ENCODE results near the gene GPR146. TPM values are rescaled to one million over a fixed set of nuclear protein-coding genes. Genes with fewer than 3 reads are reported as not detected.

Gene GPR146
- total and polyA plus RNA-seq, 10 donors = 3.9 to 19.2 (median 10.1) TPM

GRCh38 chr7:1056785-1057410 lies 12.6 kb downstream of the GPR146 start:
- H3K4me3 ChIP-seq = no peak overlapping the region
- peak overlapping the region in 1 of 8 donors; percentile 77 for H3K27ac ChIP-seq
- peak; percentile 65 for DNase-seq
- no peak for TF ChIP-seq POLR2AphosphoS5 (IDR thresholded peaks at IDR 0.05)
- no peak for TF ChIP-seq POLR2A (IDR thresholded peaks at IDR 0.05)
- TF ChIP-seq CTCF (IDR thresholded peaks at IDR 0.05 in 8 of 11, conservative IDR thresholded peaks at IDR 0.05 in 3 of 11) = no peak
- intact Hi-C loops (cut with DNase I; ENCODE audit: low total_unique reads) = no loop called here
- H3K36me3 ChIP-seq = peaks cover 0 to 15% (median 8%) of the 10 kb centered on the region in 6 donors
- peaks cover 23 to 77% (median 68%) of the 10 kb centered on the region in 6 donors for H3K4me1 ChIP-seq
- 85 to 94% (median 89%) methylated on average over 22 to 27 of the region's 27 CpGs for whole genome bisulfite sequencing, 5 donors
- peaks cover 0 to 56% (median 0%) of the 10 kb centered on the region in 7 donors for H3K27me3 ChIP-seq (replicated peaks in 1 of 7)
- H3K9me3 ChIP-seq = no peaks in the 10 kb centered on the region

GRCh38 chr7:1057416-1058291 lies 13.3 kb downstream of the GPR146 start:
- peak; percentile 73 for DNase-seq
- H3K27ac ChIP-seq = no peak overlapping the region
- 96 to 98% (median 96%) methylated on average over 51 to 62 of the region's 62 CpGs for WGBS, 5 donors
- peaks cover 0 to 15% (median 8%) of the 10 kb centered on the region in 6 donors for H3K36me3 ChIP-seq
- TF ChIP-seq POLR2A (IDR thresholded peaks at IDR 0.05) = no peak
- no peak for TF ChIP-seq POLR2AphosphoS5 (IDR thresholded peaks at IDR 0.05)
- no peak for TF ChIP-seq CTCF (IDR thresholded peaks at IDR 0.05 in 8 of 11, conservative IDR thresholded peaks at IDR 0.05 in 3 of 11)
- H3K4me3 ChIP-seq = no peak overlapping the region
- peaks cover 23 to 77% (median 64%) of the 10 kb centered on the region in 6 donors for H3K4me1 ChIP-seq
- intact Hi-C loops (cut with DNase I; ENCODE audit: low total_unique reads) = no loop called here
- H3K27me3 ChIP-seq (replicated peaks in 1 of 7) = peaks cover 0 to 56% (median 0%) of the 10 kb centered on the region in 7 donors
- no peaks in the 10 kb centered on the region for H3K9me3 ChIP-seq

- WGBS, 5 donors = 88 to 95% (median 90%) methylated on average over 13 of the region's 13 CpGs
- TF ChIP-seq CTCF (IDR thresholded peaks at IDR 0.05 in 8 of 11, conservative IDR thresholded peaks at IDR 0.05 in 3 of 11) (no peak), POLR2AphosphoS5 (IDR thresholded peaks at IDR 0.05) (no peak), POLR2A (IDR thresholded peaks at IDR 0.05) (no peak)
- peak; percentile 62 for DNase-seq
- H3K27me3 ChIP-seq (replicated peaks in 1 of 7) = peaks cover 0 to 56% (median 0%) of the 10 kb centered on the region in 7 donors
- intact Hi-C loops (cut with DNase I; ENCODE audit: low total_unique reads) = no loop called here
- H3K4me1 ChIP-seq = peaks cover 23 to 76% (median 58%) of the 10 kb centered on the region in 6 donors
- H3K9me3 ChIP-seq = no peaks in the 10 kb centered on the region
- peaks cover 0 to 15% (median 8%) of the 10 kb centered on the region in 6 donors for H3K36me3 ChIP-seq
- H3K27ac ChIP-seq = peak overlapping the region in 1 of 8 donors; percentile 51
- no peak overlapping the region for H3K4me3 ChIP-seq
Observed at GRCh38 chr7:1058311-1058710, 14.0 kb downstream of the GPR146 start.

GRCh38 chr7:1058821-1059199 lies 14.5 kb downstream of the GPR146 start:
- intact Hi-C loops (cut with DNase I; ENCODE audit: low total_unique reads) = no loop called here
- DNase-seq = peak; percentile 49
- H3K36me3 ChIP-seq = peaks cover 0 to 15% (median 8%) of the 10 kb centered on the region in 6 donors
- peaks cover 0 to 58% (median 0%) of the 10 kb centered on the region in 7 donors for H3K27me3 ChIP-seq (replicated peaks in 1 of 7)
- TF ChIP-seq CTCF (IDR thresholded peaks at IDR 0.05 in 8 of 11, conservative IDR thresholded peaks at IDR 0.05 in 3 of 11) (no peak), POLR2AphosphoS5 (IDR thresholded peaks at IDR 0.05) (no peak), POLR2A (IDR thresholded peaks at IDR 0.05) (no peak)
- H3K9me3 ChIP-seq = no peaks in the 10 kb centered on the region
- no peak overlapping the region for H3K4me3 ChIP-seq
- peaks cover 23 to 71% (median 53%) of the 10 kb centered on the region in 6 donors for H3K4me1 ChIP-seq
- peak overlapping the region in 3 of 8 donors; percentile 5 to 51 (median 36) for H3K27ac ChIP-seq
- 77 to 83% (median 79%) methylated on average over 10 of the region's 10 CpGs for WGBS, 5 donors
